GM13977 (cell line): ENCODE results near the gene PPP5C.
A peak's percentile ranks its signal among the peaks of the same experiment; 100 is the strongest.

ENCODE experiments used
- DNase-seq: peaks from one replicate; pipeline ENCODE4 v3.0.0; 2012; ENCODE audit warnings: low spot score
- CTCF ChIP-seq: IDR thresholded peaks from 2 replicates; pipeline ENCODE4 v1.5.1; 2012; ENCODE audit warnings: mild to moderate bottlenecking, control low read depth; ENCODE audit not compliant: insufficient read depth; ENCODE audit errors: extremely low read depth, missing control alignments
- in situ Hi-C: fragments of 300-500 bp; cut with MboI; formaldehyde crosslinking; loops from one replicate; pipeline ENCODE4 v1.12.0; 2022; ENCODE audit warnings: low sequenced_read_pairs, low pct_unique_long_range_greater_than_20kb, mixed read lengths, inconsistent platforms; ENCODE audit not compliant: unreplicated experiment

Gene PPP5C

GRCh38 chr19:46423188-46423587 is 76.3 kb downstream of the PPP5C start:
- DNase-seq, result no peak
- in situ Hi-C loops, result no loop called here
- no peak for TF ChIP-seq CTCF

GRCh38 chr19:46426035-46426505 is 79.2 kb downstream of the PPP5C start:
- no peak for TF ChIP-seq CTCF
- in situ Hi-C loops, result no loop called here
- DNase-seq, result no peak

GRCh38 chr19:46426506-46427162 is 79.7 kb downstream of the PPP5C start:
- DNase-seq, result no peak
- TF ChIP-seq CTCF, result no peak
- in situ Hi-C loops, result no loop called here

- in situ Hi-C loops, result no loop called here
- no peak for TF ChIP-seq CTCF
- no peak for DNase-seq
Observed at GRCh38 chr19:46427518-46428045, 80.7 kb downstream of the PPP5C start.

GRCh38 chr19:46428239-46429135 is 81.6 kb downstream of the PPP5C start, which contains the start of gene PNMA8C:
Gene PNMA8C, minus strand, starts transcription at chr19:46428936. Its CDS starts 577 bp downstream, at chr19:46428359.
- TF ChIP-seq CTCF, result no peak
- in situ Hi-C loops, result no loop called here
- DNase-seq, result peak; percentile 56

GRCh38 chr19:46429999-46430398 is 83.1 kb downstream of the PPP5C start:
- in situ Hi-C loops, result no loop called here
- no peak for TF ChIP-seq CTCF
- no peak for DNase-seq
